ENCODE data around the gene B4GALT5. TPM values are rescaled to one million over a fixed set of nuclear protein-coding genes. Genes with fewer than 3 reads are reported as not detected.
"Not testable (repeated sequence)": the region's sequence is repeated elsewhere in the genome, so short reads cannot be mapped to it uniquely, and the experiment has no call there.

The B4GALT5 gene
- polyA plus RNA-seq, 1 donor, result 31.4 TPM

DNA sequence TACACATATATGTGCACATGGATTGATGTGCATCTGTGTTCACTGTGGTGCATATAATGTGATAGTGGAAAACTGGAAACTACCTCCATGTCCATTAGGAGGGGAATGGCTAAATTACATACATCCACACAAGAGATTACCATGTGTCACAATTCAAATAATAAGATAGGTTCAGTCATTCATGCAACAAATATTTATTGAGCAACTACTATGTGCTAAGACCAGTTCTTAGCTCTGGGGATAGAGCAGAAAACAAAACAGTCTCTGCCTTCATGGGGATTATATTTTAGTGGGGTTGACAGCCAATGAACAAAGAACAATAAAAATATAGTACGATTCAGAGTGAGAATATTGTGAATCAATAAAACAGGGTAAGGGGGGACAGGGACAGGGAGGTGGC, 84.1 kb downstream of the B4GALT5 start:
- no peak for DNase-seq (ENCODE audit: low read depth)

DNA sequence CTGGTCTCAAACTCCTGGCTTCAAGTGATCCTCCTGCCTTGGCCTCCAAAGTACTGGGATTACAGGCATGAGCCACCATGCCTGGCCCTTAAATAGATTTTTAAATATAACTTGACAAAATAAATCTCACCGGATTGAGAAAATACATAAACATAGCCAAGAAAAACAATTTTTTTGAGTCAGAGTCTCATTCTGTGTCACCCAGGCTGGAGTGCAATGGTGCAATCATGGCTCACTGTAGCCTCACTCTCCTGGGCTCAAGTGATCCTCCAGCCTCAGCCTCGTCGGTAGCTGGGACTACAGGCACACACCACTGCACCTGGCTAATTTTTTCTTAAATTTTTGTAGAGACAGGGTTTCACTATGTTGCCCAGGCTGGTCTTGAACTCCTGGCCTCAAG, 85.4 kb downstream of the B4GALT5 start:
- DNase-seq (ENCODE audit: low read depth), result not testable (repeated sequence)

DNA sequence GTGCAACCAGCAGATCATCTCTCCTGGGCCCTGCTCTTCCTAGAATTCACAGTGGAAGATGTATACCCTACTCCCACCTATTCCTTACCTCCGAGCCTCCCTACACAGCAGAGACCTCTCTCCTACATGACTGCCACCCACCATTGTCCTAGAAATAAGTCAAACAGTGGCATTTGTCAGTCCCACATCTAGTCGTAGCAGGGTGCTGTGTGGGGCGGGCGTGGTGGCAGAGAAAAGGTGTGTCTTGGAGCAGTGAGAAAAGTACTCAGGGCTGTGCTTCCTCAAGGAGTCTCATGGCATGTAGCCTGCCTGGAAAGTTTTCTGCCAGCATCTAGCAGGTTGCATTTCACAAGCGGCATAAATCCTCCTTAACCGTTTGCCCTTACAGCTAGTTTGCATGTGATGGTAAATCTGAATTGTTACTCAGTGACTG, 86.3 kb downstream of the B4GALT5 start:
- no peak for DNase-seq (ENCODE audit: low read depth)

DNA sequence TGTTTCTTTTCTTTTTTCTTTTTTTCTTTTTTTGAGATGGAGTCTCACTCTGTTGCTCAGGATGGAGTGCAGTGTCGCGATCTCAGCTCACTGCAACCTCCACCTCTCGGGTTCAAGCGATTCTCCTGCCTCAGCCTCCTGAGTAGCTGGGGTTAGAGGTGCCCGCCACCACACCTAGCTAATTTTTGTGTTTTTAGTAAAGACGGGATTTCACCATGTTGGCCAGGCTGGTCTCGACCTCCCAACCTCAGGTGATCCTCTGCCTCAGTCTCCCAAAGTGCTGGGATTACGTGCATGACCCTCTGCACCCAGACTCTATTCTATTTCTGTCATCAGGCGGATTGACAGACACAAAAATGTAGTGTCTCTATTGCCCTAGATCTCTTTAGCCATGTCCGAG, 88.7 kb downstream of the B4GALT5 start:
- DNase-seq (ENCODE audit: low read depth), result not testable (repeated sequence)

DNA sequence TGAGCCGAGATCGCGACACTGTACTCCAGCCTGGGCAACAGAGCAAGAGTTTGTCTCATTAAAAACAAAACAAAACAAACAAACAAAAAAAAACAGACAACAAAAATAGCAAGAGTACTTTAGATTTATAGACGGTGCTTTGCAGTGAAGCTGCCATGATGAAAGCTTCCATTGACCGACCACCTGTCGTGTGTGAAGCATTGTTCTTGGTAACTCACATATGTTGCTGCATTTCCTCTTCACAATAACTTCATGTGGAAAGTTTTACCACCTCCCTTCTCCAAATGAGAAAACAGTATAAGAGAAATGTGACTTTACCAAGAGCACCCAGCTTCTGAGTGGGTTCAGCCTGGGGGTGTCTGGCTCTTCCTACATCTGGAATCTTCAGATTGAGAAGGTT, 89.4 kb downstream of the B4GALT5 start:
- DNase-seq (ENCODE audit: low read depth), result no peak

DNA sequence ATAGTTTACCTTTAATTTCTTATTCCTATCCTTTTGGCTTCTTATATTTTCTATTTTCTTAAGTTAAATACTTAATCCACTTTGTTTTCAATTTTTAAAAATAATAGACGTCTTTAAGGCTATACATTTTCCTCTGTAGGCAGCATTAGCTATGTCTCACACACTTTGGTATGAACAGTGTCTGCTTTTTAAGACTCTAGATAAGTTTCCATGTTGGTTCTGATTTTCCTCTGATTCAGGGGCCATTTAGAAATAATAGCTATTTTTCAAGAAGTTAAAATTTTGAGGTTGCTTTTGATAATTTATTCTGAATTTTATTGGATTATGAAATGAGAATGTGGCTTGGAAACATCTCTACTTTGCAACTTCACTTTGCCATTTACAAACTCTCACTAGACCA, 91.4 kb downstream of the B4GALT5 start:
- DNase-seq (ENCODE audit: low read depth), result no peak

DNA sequence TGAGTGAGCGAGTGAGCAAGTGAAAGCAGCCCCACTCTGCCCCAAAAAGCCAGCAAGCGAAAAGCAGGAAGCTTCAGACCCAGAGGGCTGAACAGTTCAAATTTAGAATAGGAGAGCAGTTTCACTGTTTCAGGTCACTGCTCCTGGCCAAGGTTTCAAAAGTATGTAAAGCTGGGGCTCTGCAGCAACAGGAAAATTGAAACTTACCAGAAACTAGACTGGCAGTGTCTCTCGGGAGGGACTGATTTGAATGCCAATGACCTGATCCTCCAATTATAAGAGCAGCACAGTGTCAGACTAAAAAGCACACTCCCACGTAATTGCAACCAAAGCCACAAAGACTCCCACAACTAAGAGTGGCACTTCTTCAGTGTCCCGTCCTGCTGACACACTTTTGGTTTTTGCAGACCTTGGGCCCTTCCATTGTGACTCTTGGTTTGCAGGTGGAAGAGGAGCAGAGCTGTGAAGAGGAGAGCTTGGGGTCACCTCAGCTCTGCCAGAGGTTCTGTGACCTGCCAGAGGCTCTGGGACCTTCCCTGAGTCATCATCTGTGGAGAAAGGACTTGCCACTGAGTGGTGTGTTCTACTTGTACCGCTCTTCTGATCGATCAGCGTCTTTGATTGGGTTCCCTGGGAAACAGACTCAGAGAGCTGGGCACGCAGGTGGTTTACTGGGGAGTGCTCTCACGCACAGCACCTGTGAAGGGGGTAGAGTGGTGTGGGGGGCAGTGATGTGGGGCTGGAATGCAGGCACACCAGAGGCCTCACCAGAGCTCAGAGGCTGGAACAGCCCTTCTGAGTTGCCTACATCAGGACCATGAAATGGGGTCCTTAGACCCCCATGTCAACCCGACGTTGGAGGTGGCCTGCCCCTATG, 93.1 kb downstream of the B4GALT5 start:
- no peak for DNase-seq (ENCODE audit: low read depth)

DNA sequence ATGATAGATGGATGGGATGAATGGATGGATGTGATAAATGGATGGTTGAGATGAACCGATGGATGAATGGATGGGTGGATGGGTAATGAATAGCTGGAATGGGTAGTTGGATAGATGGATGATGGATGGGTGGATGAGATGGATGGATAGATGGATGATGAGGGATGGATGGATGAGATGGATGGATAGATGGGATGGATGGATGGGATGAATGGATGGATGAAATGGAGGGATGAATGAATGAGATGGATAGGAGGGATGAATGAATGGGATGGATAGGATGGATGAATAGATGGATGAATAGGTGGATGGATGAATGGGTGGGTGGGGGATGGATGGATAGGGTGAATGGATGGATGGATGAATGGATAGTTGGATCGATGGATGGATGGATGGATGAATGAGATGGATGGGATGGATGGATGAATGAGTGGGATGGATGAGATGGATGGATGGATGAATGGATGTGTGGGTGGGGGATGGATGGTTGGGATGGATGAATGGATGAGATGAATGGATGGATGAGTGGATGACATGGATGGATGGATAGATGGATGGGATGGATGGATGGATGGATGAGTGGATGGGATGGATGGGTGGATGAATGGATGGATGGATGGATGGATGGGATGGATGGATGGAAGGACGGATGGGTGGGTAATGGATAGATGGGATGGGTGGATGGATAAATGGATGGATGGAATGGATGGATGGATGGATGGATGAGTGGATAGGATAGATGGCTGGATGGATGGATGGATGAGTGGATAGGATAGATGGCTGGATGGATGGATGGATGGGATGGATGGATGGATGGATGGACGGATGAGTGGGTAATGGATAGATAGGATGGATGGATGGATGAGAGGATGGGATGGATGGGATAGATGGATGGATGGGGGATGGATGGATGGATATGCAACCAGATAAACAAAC, 94.3 kb downstream of the B4GALT5 start:
- no peak for DNase-seq (ENCODE audit: low read depth)

DNA sequence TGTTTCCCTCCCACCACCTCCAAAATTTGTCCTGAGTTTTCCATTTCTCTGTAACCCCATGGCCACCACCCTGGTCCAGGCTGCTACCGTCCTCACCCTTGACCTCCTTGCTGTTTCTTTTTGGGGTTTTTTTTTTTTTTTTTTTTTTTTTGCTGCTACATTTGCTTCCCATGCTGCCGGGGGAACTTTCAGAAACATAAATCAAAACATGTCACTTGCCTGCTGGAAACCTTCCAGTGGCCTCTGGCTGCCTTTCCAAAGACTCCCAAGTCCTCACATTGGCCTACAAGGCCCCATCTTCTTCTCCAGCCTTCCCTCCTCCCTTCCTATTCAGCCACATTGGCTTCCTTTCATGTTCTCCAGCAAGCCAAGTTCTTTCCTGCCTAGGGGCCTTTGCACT, 95.4 kb downstream of the B4GALT5 start:
- DNase-seq (ENCODE audit: low read depth), result no peak

DNA sequence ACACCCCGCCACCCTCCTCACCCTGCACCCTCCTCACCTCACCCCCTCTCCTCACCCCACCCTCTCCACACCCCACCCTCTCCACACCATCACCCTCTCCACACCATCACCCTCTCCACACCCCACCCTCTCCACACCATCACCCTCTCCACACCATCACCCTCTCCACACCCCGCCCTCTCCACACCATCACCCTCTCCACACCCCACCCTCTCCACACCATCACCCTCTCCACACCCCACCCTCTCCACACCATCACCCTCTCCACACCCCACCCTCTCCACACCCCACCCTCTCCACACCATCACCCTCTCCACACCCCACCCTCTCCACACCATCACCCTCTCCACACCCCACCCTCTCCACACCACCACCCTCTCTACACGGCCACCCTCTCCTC, 96.3 kb downstream of the B4GALT5 start:
- DNase-seq (ENCODE audit: low read depth), result not testable (repeated sequence)

DNA sequence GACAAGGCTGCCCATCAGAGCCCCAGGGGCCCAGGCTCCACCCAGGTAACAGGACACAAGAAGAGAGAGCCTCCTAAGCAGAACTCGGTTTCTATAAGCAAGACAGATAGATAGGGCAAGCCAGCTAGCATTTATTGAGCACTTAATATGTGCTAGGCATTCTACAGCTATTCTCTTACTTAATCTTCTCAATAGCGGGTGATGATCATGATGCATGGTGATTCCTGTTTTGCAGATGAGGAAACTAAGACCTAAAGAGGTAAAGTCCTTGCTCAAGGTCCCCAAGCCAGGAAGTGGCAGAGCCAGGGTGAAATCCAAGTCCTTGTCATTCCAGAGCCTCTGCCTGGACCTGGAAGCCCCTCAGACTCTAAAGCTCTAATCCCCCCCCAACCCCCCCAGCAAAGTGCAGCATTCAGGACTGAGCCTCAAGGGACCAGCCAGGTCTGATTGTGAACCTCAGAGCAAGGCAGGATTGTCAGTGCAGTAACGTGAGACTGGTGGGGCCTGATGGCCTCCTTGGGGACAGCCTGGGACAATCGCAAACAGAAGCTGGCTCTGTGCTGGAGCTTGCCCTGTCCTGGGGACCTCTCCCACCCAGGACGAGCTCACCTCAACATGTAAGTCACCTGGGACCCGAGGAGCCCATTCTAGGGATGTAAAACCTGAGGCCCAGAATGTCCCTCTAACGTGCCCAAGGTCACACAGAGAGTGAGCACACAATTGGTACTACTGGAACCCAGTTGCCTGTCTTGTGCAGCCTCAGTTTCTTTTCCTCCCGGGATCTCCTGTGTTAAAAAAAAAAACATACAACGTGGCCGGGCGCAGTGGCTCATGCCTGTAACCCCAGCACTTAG, 97.3 kb downstream of the B4GALT5 start:
- DNase-seq (ENCODE audit: low read depth), result no peak

DNA sequence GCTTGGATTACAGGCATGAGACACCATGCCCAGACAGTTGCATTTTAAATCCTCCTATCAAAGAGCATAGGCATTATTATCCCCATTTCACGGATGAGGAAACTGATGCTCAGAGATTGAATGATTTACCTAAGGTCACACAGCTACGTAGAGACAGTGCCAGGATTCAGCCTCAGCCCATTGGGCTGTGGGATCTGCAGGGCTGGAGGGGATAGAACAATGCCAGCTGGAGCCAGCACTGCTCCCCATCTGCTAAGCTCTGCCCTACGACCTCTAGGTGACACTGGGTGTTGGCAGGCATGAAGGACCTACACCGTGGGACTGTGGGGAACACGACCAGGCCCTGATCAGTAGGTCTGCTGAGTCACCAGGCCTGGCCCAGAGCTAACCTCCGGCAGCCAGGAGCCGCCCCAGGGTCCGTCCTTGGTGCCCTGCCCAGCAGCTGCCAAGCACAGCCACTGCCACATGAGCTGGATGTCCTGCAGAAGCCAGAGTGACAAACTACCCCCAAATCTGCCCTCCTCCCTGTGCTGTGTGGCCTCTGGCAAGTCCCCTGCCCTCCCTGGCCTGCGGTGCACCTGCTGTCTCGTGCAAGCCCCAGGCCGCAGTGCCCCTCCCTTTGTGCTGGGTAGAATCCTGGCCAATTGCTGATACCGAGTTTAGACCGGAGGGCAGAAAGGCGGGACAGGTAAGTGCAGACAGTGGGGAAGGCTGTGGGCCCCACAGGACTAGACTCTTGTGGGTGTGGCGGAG, 98.1 kb downstream of the B4GALT5 start:
- no peak for DNase-seq (ENCODE audit: low read depth)

DNA sequence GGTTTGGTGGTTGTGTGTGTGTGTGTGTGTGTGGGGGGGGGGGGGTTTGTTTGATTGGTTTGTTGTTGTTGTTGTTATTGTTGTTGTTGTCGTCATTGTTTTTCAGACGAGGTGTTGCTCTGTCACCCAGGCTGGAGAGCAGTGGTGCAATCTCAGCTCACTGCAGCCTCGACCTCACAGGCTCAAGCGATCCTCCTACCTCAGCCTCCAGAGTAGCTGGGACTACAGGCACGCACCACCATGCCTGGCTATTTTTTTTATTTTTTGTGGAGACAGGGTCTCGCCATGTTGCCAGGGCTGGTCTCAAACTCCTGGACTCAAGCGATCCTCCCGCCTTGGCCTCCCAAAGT, 98.7 kb downstream of the B4GALT5 start:
- DNase-seq (ENCODE audit: low read depth), result not testable (repeated sequence)

DNA sequence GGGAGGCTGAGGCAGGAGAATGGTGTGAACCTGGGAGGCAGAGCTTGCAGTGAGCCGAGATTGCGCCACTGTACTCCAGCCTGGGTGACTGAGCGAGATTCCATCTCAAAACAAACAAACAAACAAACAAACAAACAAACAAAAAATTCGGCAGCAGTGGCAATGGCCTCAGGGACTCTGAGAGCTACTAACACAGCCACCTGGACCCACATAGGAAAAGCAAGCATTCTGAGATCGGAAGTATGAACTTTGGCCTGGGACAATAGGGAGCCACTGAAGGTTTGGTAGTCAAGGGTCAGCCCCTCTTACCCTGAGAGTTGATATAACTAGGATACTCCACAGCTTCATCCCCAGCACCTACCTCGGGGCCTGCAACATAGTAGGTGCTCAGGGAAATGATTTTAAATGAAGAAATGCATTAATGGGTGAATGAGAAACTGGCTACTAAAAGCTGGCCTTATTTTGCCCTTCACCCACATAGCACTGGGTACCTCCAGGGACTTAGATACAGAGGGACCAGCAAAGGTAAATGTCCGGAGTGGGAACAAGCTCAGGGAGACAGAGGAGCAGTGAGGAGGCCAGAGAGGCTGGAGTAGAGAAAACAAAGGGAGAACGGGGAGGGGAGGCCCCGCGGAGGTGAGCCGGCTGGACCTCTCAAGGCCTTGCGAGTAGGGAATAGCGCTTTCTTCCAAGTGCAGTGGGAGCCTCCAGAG, 99.2 kb downstream of the B4GALT5 start:
- no peak for DNase-seq (ENCODE audit: low read depth)

DNA sequence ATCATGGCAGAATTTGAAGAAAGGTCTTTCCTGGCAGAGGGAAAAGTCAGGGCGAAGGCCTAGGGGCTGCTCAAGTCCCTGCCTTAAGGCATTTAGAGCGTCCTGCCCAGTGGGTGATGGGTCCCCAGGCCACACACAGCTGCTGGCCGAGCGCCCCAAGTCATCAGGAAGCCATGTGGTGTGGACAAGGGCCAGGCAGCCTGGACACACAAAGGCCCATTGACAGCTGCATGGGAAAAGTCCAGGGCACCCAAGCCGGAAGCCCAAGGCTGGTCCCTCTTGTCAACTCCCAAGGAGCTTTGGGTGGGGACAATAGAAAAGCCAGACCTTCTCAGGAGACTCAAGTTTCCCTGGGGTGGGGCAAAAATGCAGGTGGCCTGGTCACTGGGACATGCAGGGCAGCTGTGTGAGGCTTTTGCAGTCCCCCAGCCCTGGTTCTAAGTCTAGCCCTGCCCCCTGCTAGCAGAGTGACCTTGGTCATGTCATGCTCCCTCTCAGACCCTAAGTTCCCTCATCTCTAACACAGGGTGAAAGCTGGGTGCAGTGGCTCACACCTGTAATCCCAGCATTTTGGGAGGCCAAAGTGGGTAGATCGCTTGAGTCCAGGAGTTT, 101.4 kb downstream of the B4GALT5 start:
- no peak for DNase-seq (ENCODE audit: low read depth)

DNA sequence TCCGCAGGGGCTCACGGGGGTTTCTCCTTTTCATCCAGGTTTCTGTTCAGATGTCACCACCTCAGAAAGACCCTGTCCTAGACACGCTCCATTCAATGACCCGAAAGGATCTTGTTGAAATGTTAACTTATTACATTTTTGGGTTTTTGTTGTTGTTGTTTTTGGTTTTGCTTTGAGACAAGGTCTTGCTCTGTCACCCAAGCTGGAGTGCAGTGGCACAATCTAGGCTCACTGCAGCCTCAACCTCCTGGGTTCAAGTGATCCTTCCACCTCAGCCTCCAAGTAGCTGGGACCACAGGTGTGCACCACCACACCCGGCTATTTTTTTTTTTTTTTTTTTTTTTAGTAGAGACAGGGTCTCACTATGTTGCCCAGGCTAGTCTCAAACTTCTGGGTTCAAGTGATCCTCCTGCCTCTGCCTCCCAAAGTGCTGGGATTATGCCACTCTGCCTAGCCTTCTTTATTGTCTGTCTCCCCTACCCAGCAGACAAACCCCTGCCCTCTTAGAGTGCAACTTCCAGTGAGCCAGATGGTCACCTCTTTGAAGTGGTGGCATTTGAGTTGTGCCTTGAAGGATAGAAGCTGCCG, 102.0 kb downstream of the B4GALT5 start:
- not testable (repeated sequence) for DNase-seq (ENCODE audit: low read depth)

DNA sequence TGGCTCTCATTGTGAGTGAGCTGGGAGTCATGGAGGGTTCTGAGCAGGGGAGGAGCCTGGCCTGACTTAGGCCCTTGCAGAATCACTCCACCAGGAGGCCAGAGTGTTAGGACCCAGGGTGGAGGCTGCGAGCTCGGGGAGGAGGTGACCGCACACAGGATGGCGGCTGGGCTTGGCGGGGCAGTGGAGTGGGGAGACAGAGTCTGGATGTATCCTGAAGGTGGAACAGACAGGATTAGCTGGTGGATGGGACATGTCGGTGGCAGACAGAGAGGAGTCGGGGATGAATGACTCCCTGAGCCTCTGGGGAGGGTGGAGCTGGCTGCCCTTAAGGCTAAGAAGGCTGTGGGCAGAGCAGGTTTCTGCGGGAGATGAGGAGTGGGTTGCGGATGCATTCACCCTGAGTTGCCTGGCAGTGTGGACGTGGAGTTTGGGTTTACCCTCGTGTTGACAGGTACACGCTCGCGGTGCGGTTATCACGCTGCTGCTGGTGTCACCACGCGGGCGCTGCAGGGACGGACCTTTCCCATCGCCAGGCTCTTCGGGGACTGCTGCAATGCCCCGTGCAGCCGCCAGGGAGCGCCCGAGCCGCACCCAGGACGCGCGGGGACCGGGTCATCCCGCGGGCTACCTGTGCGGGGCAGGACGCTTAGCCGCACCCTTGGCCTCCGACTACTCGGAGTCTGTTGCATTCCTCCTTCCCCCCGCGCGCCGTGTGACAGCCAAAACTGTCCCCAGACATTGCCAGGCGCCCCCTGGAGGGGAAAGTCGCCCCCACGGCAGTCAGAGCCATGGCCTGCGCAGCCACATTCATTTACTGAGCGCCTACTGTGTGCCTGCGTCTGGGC, 102.8 kb downstream of the B4GALT5 start:
- DNase-seq (ENCODE audit: low read depth), result no peak

Data from forelimb muscle (tissue), 1 donor.